Astrocyte of the spinal cord (primary cell): ENCODE data around the gene SRSF7.
"Not testable (repeated sequence)": the region's sequence is repeated elsewhere in the genome, so short reads cannot be mapped to it uniquely, and the experiment has no call there.

Experiments used
- DNase-seq: peaks from one replicate; pipeline ENCODE4 v3.0.0; 2011; ENCODE audit warnings: low read depth, low spot score
- H3K4me3 ChIP-seq: 2 replicates; pipeline ENCODE4 v1.5.1; 2011; ENCODE audit warnings: low read depth, mild to moderate bottlenecking, low read length, moderate library complexity
- CTCF ChIP-seq: IDR thresholded peaks from 2 replicates; pipeline ENCODE4 v1.5.1; 2012; ENCODE audit warnings: low read depth, mild to moderate bottlenecking, low read length, inconsistent platforms
- in situ Hi-C: cut with HindIII; loops from 2 replicates; pipeline ENCODE4 v1.10.0; 2017; ENCODE audit warnings: low sequenced_read_pairs

SRSF7 gene

GRCh38 chr2:38704664-38705063 is 46.5 kb downstream of the SRSF7 start:
- DNase-seq = no peak
- no peak overlapping the region for H3K4me3 ChIP-seq
- in situ Hi-C loops = no loop called here
- TF ChIP-seq CTCF = no peak

- peak; percentile 36 for DNase-seq
- in situ Hi-C loops, H3K4me3 ChIP-seq: not testable (repeated sequence)
Observed at GRCh38 chr2:38703336-38703735, 47.8 kb downstream of the SRSF7 start.

- H3K4me3 ChIP-seq = no peak overlapping the region
- no peak for TF ChIP-seq CTCF
- in situ Hi-C loops = no loop called here
- DNase-seq = peak; percentile 88
Observed at GRCh38 chr2:38702413-38702812, 48.7 kb downstream of the SRSF7 start.

- DNase-seq = no peak
- H3K4me3 ChIP-seq = no peak overlapping the region
- in situ Hi-C loops = no loop called here
- TF ChIP-seq CTCF = no peak
Observed at GRCh38 chr2:38701542-38701941, 49.6 kb downstream of the SRSF7 start.

GRCh38 chr2:38700881-38701458 is 50.2 kb downstream of the SRSF7 start:
- no peak for DNase-seq
- in situ Hi-C loops = no loop called here
- no peak overlapping the region for H3K4me3 ChIP-seq
- TF ChIP-seq CTCF = no peak

GRCh38 chr2:38700113-38700785 is 50.9 kb downstream of the SRSF7 start:
- in situ Hi-C loops = no loop called here
- no peak for DNase-seq
- TF ChIP-seq CTCF = no peak
- no peak overlapping the region for H3K4me3 ChIP-seq

- TF ChIP-seq CTCF = no peak
- no peak overlapping the region for H3K4me3 ChIP-seq
- no peak for DNase-seq
- in situ Hi-C loops = no loop called here
Observed at GRCh38 chr2:38698467-38699003, 52.6 kb downstream of the SRSF7 start.
